K562 (cell line): ENCODE results near the gene DTNA. TPM values are rescaled to one million over a fixed set of nuclear protein-coding genes. Genes with fewer than 3 reads are reported as not detected.

ENCODE experiments used
- ATAC-seq: fragments of 200-7000 bp; cut with Tn5 transposase; 3 replicates; pipeline ENCODE4 v1.9.1; 2020; ENCODE audit warnings: moderate library complexity
- BruUV-seq: library from RNA; stranded (reverse); fragments of 400-500 nt; replicated peaks from 2 replicates; lab custom pipeline; 2021; lab: Mats Ljungman, UMichigan
- CTCF ChIA-PET: fragments of 300-600 bp; formaldehyde crosslinking; extraction: SDS; loops from one replicate; lab custom pipeline; 2021; ENCODE audit warnings: low intra/inter-chr PET ratio; lab: Yijun Ruan, JAX
- POLR2A ChIA-PET: fragments of 300-600, 350-650 bp; sonication (Branson Sonifier 250); formaldehyde crosslinking; extraction: SDS; loops from one replicate; lab custom pipeline; 2021; ENCODE audit warnings: antibody characterized with exemption, inconsistent platforms; lab: Yijun Ruan, JAX
- DNase-seq, 4 experiments: peaks; one replicate each; pipeline versions ENCODE4 v3.0.0 to v3.0.0-alpha.2; 2011 to 2018; ENCODE audit warnings: low spot score in 3 of 4, mixed read lengths in 3 of 4; ENCODE audit errors: extremely low read depth in 1 of 4
- FAIRE-seq: peaks from 2 replicates; lab custom pipeline; 2011; peaks lifted over from hg19 to GRCh38; lab: Jason Lieb, UNC
- H2AFZ ChIP-seq: 2 replicates; pipeline ENCODE4 v1.6.0; 2011; ENCODE audit warnings: low read depth, low read length, control low read depth, inconsistent platforms
- H3K27ac ChIP-seq: fragments of 200-600 bp; 3 replicates; pipeline ENCODE4 v1.8.0; 2011; ENCODE audit warnings: low read depth, mild to moderate bottlenecking, control low read depth, inconsistent platforms, low read length, moderate library complexity, mixed read lengths; ENCODE audit errors: extremely low read depth
- H3K27me3 ChIP-seq, 2 experiments: fragments of 300-600 bp in 1 of 2; 2 replicates in 1 of 2; 3 replicates in 1 of 2; pipeline versions ENCODE4 v1.6.0 to v1.8.0; 2011; ENCODE audit warnings: inconsistent platforms in 2 of 2, low read length in 2 of 2, mild to moderate bottlenecking in 1 of 2, mixed read lengths in 1 of 2, moderate library complexity in 1 of 2; ENCODE audit not compliant: control insufficient read depth in 2 of 2, insufficient read depth in 2 of 2
- H3K36me3 ChIP-seq: fragments of 300-600 bp; 3 replicates; pipeline ENCODE4 v1.8.0; 2011; ENCODE audit warnings: mild to moderate bottlenecking, low read length, inconsistent platforms; ENCODE audit not compliant: control insufficient read depth, insufficient read depth
- H3K4me1 ChIP-seq, 2 experiments: fragments of 200-600 bp in 1 of 2; replicated peaks in 1 of 2; 2 replicates in 1 of 2; 3 replicates in 1 of 2; pipeline versions ENCODE4 v1.5.1 to v1.8.0; 2011; ENCODE audit warnings: inconsistent platforms in 2 of 2, low read length in 2 of 2, mild to moderate bottlenecking in 1 of 2, mixed read lengths in 1 of 2, moderate library complexity in 1 of 2; ENCODE audit not compliant: control insufficient read depth in 2 of 2, insufficient read depth in 2 of 2
- H3K4me2 ChIP-seq: 2 replicates; pipeline ENCODE4 v1.6.1; 2011; ENCODE audit warnings: low read length, control low read depth, inconsistent platforms, mixed read lengths; ENCODE audit not compliant: insufficient read depth
- H3K4me3 ChIP-seq: fragments of 200-600 bp; sonication (generic), shearing (Covaris generic); 2 replicates; pipeline ENCODE4 v1.5.1; 2016; ENCODE audit warnings: control low read depth, inconsistent platforms
- H3K79me2 ChIP-seq: fragments of 200-600 bp; 3 replicates; pipeline ENCODE4 v1.8.0; 2011; ENCODE audit warnings: low read length, inconsistent platforms; ENCODE audit not compliant: control insufficient read depth, insufficient read depth
- H3K9ac ChIP-seq, 2 experiments: 2 replicates each; pipeline versions ENCODE4 v1.6.0 to v1.6.1; 2011; ENCODE audit warnings: low read depth in 2 of 2, low read length in 2 of 2, control low read depth in 1 of 2, inconsistent platforms in 1 of 2, mild to moderate bottlenecking in 1 of 2, mixed read lengths in 1 of 2; ENCODE audit not compliant: insufficient read depth in 1 of 2
- H3K9me1 ChIP-seq: one replicate; pipeline ENCODE4 v1.6.0; 2011; ENCODE audit warnings: inconsistent platforms, mild to moderate bottlenecking, low read length, moderate library complexity; ENCODE audit not compliant: control insufficient read depth, insufficient read depth
- H3K9me3 ChIP-seq: replicated peaks from 2 replicates; pipeline ENCODE4 v1.5.1; 2011; ENCODE audit warnings: low read depth, low read length, inconsistent platforms; ENCODE audit not compliant: control insufficient read depth, insufficient read depth
- H4K20me1 ChIP-seq: replicated peaks from 2 replicates; pipeline ENCODE4 v1.6.1; 2011; ENCODE audit warnings: low read length, inconsistent platforms, mixed read lengths; ENCODE audit not compliant: control insufficient read depth, insufficient read depth
- CGGBP1 ChIP-seq: fragments of 250-450 bp; sonication (Bioruptor Pico); IDR thresholded peaks from 2 replicates; pipeline ENCODE4 v1.9.0; 2021; ENCODE audit warnings: mild to moderate bottlenecking
- RBBP5 ChIP-seq: fragments of 200-600 bp; sonication (generic); IDR thresholded peaks from 2 replicates; pipeline ENCODE4 v1.6.1; 2012; ENCODE audit warnings: borderline replicate concordance, mild to moderate bottlenecking, low read length, control low read depth, inconsistent platforms; ENCODE audit not compliant: insufficient read depth, poor library complexity, severe bottlenecking
- ZNF408 ChIP-seq: fragments of 250-450 bp; sonication (Bioruptor Pico); IDR thresholded peaks from 2 replicates; pipeline ENCODE4 v1.4.0; 2020; ENCODE audit warnings: low read depth, mild to moderate bottlenecking, moderate library complexity
- WGBS: fragments of 100-300 bp; shearing (Covaris generic); methylation state at CpG from one replicate; pipeline ENCODE4 v1.1.6; 2016; ENCODE audit warnings: low coverage, mixed read lengths; ENCODE audit not compliant: insufficient coverage; ENCODE audit errors: missing lambda C conversion rate; 5-methylcytosine and 5-hydroxymethylcytosine counted together
- in situ Hi-C: fragments of 300-500 bp; cut with MboI; formaldehyde crosslinking; loops from 4 replicates; pipeline ENCODE4 v1.15.0; 2018; ENCODE audit warnings: inconsistent platforms, mixed read lengths
- intact Hi-C: fragments of 100-400 bp; cut with micrococcal nuclease; formaldehyde crosslinking; loops from 2 replicates; pipeline ENCODE4 v1.14.2; 2022
- polyA plus RNA-seq, 8 experiments: library from polyadenylated mRNA; depleted of rRNA in 4 of 8; stranded (reverse) in 5 of 8; unstranded in 3 of 8; fragments of >200 nt; fragmentation: Nextera tagmentation in 2 of 8; fragmentation: Illumina TruSeq in 1 of 8; extraction: Ambion mirVana in 2 of 8; extraction: Trizol in 1 of 8; gene quantifications; 2 replicates each; pipeline versions ENCODE4 v1.2.1 to v1.2.3, GENCODE V29; 2011 to 2014; ENCODE audit warnings: inconsistent platforms in 1 of 8, missing spikeins in 1 of 8
- total RNA-seq, 7 experiments: library from RNA; depleted of rRNA in 6 of 7; stranded (reverse); fragments of >200 nt in 6 of 7; fragmentation: Illumina TruSeq in 2 of 7; extraction: Trizol in 2 of 7; gene quantifications; 2 replicates each; pipeline versions ENCODE4 v1.2.1 to v1.2.3, GENCODE V29; 2011 to 2021; ENCODE audit warnings: low replicate concordance in 1 of 7
- TF ChIP-seq, protein P1 (sequence below): fragments of 450-650 bp; IDR thresholded peaks from 2 replicates; pipeline ENCODE4 v1.6.1; 2017; ENCODE audit warnings: mild to moderate bottlenecking, moderate library complexity
- TF ChIP-seq, protein P2 (sequence below), 2 experiments: fragments of 450-650 bp; formaldehyde crosslinking in 1 of 2; IDR thresholded peaks; 2 replicates each; pipeline versions ENCODE4 v1.4.0 to v1.6.1; 2014 to 2020; ENCODE audit warnings: mild to moderate bottlenecking in 2 of 2, borderline replicate concordance in 1 of 2, low read depth in 1 of 2

The DTNA gene
- total and polyA plus RNA-seq, 9 of the 15 experiments (the other 6 are each of a cell fraction or from before 2014, with no cell fraction given) = 0.07 to 2.4 (median 0.22) TPM; not detected in 2

GRCh38 chr18:34702814-34703213 is 7.3 kb upstream of the DTNA start:
- Histone ChIP-seq H3K4me1 (no peaks in the 10 kb centered on the region), H3K36me3 (no peaks in the 10 kb centered on the region), H3K27ac (no peak overlapping the region), H4K20me1 (no peaks in the 10 kb centered on the region), H3K79me2 (no peaks in the 10 kb centered on the region), H2AFZ (no peak overlapping the region)
- CTCF ChIA-PET = no interaction called here
- no peak for FAIRE-seq
- intact Hi-C loops = no loop called here
- no peak for TF ChIP-seq CGGBP1 (CRISPR knock-in tag)
- no peak for TF ChIP-seq RBBP5
- TF ChIP-seq, protein P1, sequence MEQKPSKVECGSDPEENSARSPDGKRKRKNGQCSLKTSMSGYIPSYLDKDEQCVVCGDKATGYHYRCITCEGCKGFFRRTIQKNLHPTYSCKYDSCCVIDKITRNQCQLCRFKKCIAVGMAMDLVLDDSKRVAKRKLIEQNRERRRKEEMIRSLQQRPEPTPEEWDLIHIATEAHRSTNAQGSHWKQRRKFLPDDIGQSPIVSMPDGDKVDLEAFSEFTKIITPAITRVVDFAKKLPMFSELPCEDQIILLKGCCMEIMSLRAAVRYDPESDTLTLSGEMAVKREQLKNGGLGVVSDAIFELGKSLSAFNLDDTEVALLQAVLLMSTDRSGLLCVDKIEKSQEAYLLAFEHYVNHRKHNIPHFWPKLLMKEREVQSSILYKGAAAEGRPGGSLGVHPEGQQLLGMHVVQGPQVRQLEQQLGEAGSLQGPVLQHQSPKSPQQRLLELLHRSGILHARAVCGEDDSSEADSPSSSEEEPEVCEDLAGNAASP = no peak
- TF ChIP-seq, protein P2, sequence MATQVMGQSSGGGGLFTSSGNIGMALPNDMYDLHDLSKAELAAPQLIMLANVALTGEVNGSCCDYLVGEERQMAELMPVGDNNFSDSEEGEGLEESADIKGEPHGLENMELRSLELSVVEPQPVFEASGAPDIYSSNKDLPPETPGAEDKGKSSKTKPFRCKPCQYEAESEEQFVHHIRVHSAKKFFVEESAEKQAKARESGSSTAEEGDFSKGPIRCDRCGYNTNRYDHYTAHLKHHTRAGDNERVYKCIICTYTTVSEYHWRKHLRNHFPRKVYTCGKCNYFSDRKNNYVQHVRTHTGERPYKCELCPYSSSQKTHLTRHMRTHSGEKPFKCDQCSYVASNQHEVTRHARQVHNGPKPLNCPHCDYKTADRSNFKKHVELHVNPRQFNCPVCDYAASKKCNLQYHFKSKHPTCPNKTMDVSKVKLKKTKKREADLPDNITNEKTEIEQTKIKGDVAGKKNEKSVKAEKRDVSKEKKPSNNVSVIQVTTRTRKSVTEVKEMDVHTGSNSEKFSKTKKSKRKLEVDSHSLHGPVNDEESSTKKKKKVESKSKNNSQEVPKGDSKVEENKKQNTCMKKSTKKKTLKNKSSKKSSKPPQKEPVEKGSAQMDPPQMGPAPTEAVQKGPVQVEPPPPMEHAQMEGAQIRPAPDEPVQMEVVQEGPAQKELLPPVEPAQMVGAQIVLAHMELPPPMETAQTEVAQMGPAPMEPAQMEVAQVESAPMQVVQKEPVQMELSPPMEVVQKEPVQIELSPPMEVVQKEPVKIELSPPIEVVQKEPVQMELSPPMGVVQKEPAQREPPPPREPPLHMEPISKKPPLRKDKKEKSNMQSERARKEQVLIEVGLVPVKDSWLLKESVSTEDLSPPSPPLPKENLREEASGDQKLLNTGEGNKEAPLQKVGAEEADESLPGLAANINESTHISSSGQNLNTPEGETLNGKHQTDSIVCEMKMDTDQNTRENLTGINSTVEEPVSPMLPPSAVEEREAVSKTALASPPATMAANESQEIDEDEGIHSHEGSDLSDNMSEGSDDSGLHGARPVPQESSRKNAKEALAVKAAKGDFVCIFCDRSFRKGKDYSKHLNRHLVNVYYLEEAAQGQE (IDR thresholded peaks at IDR 0.05; ENCODE audit: borderline replicate concordance) = no peak
- TF ChIP-seq, protein P2 (CRISPR knock-in tag; IDR thresholded peaks at IDR 0.05; ENCODE audit: low read depth) = no peak
- TF ChIP-seq ZNF408 (CRISPR knock-in tag) = no peak
- TF ChIP-seq, all 486 proteins: peak for 0
- H3K9ac ChIP-seq = no peak overlapping the region
- POLR2A ChIA-PET = no interaction called here
- BruUV-seq = no TSS peak
- H3K27me3 ChIP-seq = no peaks in the 10 kb centered on the region
- H3K9me1 ChIP-seq = no peaks in the 10 kb centered on the region
- no peak overlapping the region for H3K4me2 ChIP-seq
- WGBS = 3% methylated on average over 3 of the region's 3 CpGs
- ATAC-seq (no peak), DNase-seq (no peak)
- no peak overlapping the region for H3K4me3 ChIP-seq
- H3K9me3 ChIP-seq = no peaks in the 10 kb centered on the region
- in situ Hi-C loops = no loop called here
